BJ (cell line): ENCODE data around the gene FAM81A. TPM values are rescaled to one million over a fixed set of nuclear protein-coding genes. Genes with fewer than 3 reads are reported as not detected.
A peak's percentile ranks its signal among the peaks of the same experiment; 100 is the strongest.
"Not testable (repeated sequence)": the region's sequence is repeated elsewhere in the genome, so short reads cannot be mapped to it uniquely, and the experiment has no call there.

Source experiments
- CTCF ChIA-PET: fragments of 350-600 bp; formaldehyde crosslinking; extraction: SDS; loops from one replicate; lab custom pipeline; 2021; ENCODE audit warnings: antibody characterized with exemption, inconsistent platforms; lab: Yijun Ruan, JAX
- POLR2A ChIA-PET: fragments of 300-600 bp; sonication (Branson Sonifier 250); formaldehyde crosslinking; extraction: SDS; loops from one replicate; lab custom pipeline; 2021; ENCODE audit warnings: antibody characterized with exemption; lab: Charles Lee
- DNase-seq: peaks from one replicate; pipeline ENCODE4 v3.0.0-alpha.2; 2011; ENCODE audit warnings: low read depth
- H3K27me3 ChIP-seq: 2 replicates; pipeline ENCODE4 v1.6.0; 2011; ENCODE audit warnings: low read length; ENCODE audit not compliant: control insufficient read depth, insufficient read depth
- H3K36me3 ChIP-seq: 2 replicates; pipeline ENCODE4 v1.5.1; 2011; ENCODE audit warnings: low read length; ENCODE audit not compliant: control insufficient read depth, insufficient read depth
- H3K4me3 ChIP-seq: 2 replicates; pipeline ENCODE4 v1.5.1; 2011; ENCODE audit warnings: low read depth, mild to moderate bottlenecking, control low read depth, low read length
- polyA plus RNA-seq: library from polyadenylated mRNA; depleted of rRNA; stranded (reverse); fragments of >200 nt; gene quantifications from 2 replicates; pipeline ENCODE4 v1.2.3, GENCODE V29; 2011
- TF ChIP-seq, protein P1 (sequence below): IDR thresholded peaks from 2 replicates; pipeline ENCODE4 v1.5.1; 2011; ENCODE audit warnings: low read depth, mild to moderate bottlenecking, control low read depth, inconsistent platforms, low read length, moderate library complexity; ENCODE audit not compliant: insufficient read depth

FAM81A gene
- polyA plus RNA-seq, 1 experiment: not detected

- Histone ChIP-seq H3K27me3 (peaks cover 1% of the 10 kb centered on the region; the same call in 1 of the 2 replicates), H3K4me3 (no peak overlapping the region), H3K36me3 (no peaks in the 10 kb centered on the region)
- CTCF ChIA-PET: no interaction called here
- POLR2A ChIA-PET: no interaction called here
- no peak for DNase-seq
- TF ChIP-seq, protein P1, sequence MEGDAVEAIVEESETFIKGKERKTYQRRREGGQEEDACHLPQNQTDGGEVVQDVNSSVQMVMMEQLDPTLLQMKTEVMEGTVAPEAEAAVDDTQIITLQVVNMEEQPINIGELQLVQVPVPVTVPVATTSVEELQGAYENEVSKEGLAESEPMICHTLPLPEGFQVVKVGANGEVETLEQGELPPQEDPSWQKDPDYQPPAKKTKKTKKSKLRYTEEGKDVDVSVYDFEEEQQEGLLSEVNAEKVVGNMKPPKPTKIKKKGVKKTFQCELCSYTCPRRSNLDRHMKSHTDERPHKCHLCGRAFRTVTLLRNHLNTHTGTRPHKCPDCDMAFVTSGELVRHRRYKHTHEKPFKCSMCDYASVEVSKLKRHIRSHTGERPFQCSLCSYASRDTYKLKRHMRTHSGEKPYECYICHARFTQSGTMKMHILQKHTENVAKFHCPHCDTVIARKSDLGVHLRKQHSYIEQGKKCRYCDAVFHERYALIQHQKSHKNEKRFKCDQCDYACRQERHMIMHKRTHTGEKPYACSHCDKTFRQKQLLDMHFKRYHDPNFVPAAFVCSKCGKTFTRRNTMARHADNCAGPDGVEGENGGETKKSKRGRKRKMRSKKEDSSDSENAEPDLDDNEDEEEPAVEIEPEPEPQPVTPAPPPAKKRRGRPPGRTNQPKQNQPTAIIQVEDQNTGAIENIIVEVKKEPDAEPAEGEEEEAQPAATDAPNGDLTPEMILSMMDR: no peak
Observed at GRCh38 chr15:59484399-59484798, 46.4 kb downstream of the FAM81A start.

DNA sequence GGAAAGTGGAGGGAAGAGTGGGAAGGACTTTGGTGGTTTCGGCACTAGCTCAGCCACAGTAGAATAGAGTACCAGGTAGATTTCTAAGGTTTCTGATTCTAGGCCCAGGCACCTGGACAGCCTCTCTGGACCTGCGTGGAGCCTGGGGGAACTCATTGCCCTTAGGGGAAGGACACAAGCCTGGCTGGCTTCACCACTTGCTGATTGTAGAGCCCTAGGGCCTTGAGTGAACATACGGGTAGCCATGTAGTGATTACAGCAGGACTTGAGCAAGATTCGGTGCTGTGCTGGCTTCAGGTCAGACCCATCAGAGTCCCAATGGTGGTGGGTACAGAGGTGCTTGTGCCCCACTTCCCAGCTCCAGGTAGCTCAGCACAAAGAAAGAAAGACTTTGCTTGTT is 47.0 kb downstream of the FAM81A start:
- TF ChIP-seq, protein P1: no peak
- Histone ChIP-seq H3K27me3 (peaks cover 1% of the 10 kb centered on the region; the same call in 1 of the 2 replicates), H3K36me3 (no peaks in the 10 kb centered on the region), H3K4me3 (no peak overlapping the region)
- ChIA-PET CTCF (no interaction called here), POLR2A (no interaction called here)
- no peak for DNase-seq

DNA sequence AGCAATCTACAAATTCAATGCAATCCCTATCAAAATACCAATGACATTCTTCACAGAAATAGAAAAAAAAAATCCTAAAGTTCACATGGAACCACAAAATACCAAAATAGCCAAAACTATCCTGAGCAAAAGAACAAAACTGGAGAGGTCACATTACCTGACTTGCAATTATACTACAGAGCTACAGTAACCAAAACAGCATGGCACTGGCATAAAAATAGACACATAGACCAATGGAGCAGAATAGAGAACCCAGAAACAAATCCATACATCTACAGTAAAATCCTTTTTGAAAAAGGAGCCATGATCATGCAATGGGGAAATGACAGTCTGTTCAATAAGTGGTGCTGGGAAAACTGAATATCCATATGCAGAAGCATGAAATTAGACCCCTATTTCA is 51.5 kb downstream of the FAM81A start:
- POLR2A ChIA-PET, H3K36me3 ChIP-seq, H3K27me3 ChIP-seq, CTCF ChIA-PET, H3K4me3 ChIP-seq, DNase-seq: not testable (repeated sequence)

DNA sequence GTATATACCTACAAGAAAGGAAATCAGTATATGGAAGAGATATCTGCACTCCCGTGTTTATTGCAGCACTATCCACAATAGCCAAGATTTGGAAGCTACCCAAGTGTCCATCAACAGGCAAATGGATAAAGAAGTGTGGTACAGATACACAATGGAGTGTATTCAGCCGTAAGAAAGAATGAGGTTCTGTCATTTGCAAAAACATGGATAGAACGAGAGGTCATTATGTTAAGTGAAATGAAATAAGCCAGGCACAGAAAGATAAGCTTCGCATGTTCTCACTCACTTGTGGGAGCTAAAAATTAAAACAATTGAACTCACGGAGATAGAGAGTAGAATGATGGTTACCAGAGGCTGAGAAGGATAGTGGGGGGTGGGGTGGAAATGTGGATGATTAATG is 53.1 kb downstream of the FAM81A start:
- CTCF ChIA-PET: interaction anchor here (0.6 to 1.8 kb wide), 5 partner anchors 10 to 316 kb away, joined by 3 to 4 read pairs (median 3); no protein-coding TSS in a partner anchor

DNA sequence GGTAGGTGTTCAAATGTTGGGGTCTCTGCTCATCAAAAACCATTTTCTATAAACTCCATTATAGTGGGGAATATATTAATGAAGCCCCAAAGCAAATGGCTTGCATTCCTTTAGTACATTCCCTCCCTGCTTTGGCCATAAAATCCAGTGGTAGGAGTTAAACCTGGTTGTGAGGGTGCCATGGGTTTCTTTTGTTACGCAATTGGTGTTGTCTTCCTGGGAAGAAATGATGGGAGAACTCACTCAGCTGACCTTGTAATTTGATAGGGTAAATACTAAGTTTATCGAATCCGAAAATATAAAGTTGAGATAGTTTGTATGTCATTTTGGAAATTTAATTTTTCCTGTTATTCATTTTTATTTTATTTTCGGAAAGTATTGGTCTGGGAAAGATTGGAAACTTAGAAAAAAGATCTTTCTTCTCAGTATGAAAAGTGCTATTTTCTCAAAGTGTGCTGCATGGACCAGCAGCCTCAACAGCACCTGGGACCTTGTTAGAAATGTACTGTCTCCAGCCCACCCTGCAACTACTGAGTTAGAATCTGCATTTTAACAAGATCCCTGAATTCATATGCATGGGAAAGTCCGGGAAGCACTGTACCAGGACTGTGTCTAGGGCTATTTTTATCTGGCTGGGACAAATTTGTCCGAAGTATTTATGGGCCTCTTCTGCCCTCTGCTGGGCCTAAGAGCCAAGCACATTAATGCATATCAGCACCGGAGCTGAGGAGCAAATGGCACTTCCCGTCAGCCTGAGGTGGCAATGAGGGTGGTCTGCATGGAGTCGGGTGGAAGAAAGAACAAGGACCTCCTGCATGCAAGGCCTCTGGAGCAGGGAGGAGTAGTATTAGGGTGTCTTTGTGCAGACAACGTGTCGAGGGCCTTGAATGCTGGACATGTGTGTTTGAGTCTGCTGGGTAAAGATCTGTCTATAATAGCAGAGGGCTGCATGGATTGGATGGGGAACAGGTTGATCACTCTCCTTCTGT is 54.7 kb downstream of the FAM81A start:
- CTCF ChIA-PET: interaction anchor here (0.6 to 2.9 kb wide), 26 partner anchors 9 to 1264 kb away, joined by 3 to 16 read pairs (median 4); partner anchors contain the start of gene RNF111
- DNase-seq: no peak
- Histone ChIP-seq H3K27me3 (no peaks in the 10 kb centered on the region), H3K36me3 (no peaks in the 10 kb centered on the region), H3K4me3 (no peak overlapping the region)
- POLR2A ChIA-PET: no interaction called here
- TF ChIP-seq, protein P1: peak; percentile 74

More for the DNA sequence above, 53.1 kb downstream of the FAM81A start:
- POLR2A ChIA-PET: interaction anchor here (0.7 kb wide), 1 partner anchor 1263 kb away, joined by 5 read pairs; no protein-coding TSS in a partner anchor
- Histone ChIP-seq H3K36me3 (no peaks in the 10 kb centered on the region), H3K27me3 (no peaks in the 10 kb centered on the region), H3K4me3 (no peak overlapping the region)
- DNase-seq: no peak
- TF ChIP-seq, protein P1: no peak
